Panc1 (cell line): ENCODE results near the gene NTRK3.

Experiments used
- CTCF ChIP-seq: fragments of 450-650 bp; IDR thresholded peaks from 2 replicates; pipeline ENCODE4 v1.5.1; 2017; ENCODE audit warnings: mild to moderate bottlenecking
- REST ChIP-seq, 2 experiments: IDR thresholded peaks; 2 replicates each; pipeline ENCODE4 v1.6.1; 2011 to 2012; ENCODE audit warnings: low read depth in 2 of 2, control low read depth in 1 of 2, low read length in 1 of 2, mild to moderate bottlenecking in 1 of 2, moderate library complexity in 1 of 2; ENCODE audit not compliant: insufficient read depth in 1 of 2

GRCh38 chr15:88230823-88231222, 25.7 kb downstream of the NTRK3 start:
- TF ChIP-seq REST (IDR thresholded peaks at IDR 0.05; ENCODE audit: insufficient read depth in 1 of 2, low read depth in 2 of 2, low read length in 1 of 2) (no peak), CTCF (no peak)
